ENCODE data around the gene ACAP3. TPM values are rescaled to one million over a fixed set of nuclear protein-coding genes. Genes with fewer than 3 reads are reported as not detected.
A peak's percentile ranks its signal among the peaks of the same experiment; 100 is the strongest.

ACAP3 gene
- total RNA-seq, 1 donor from 2014 or later: 93.9 TPM

GRCh38 chr1:1305300-1306069 lies 2.2 kb downstream of the ACAP3 start:
- H3K27ac Mint-ChIP-seq: peak overlapping the region; percentile 93
- H3K4me1 Mint-ChIP-seq (ENCODE audit: unreplicated experiment): peaks cover 15% of the 10 kb centered on the region
- peak overlapping the region; percentile 91 for H3K4me3 Mint-ChIP-seq
- TF ChIP-seq, protein P1, sequence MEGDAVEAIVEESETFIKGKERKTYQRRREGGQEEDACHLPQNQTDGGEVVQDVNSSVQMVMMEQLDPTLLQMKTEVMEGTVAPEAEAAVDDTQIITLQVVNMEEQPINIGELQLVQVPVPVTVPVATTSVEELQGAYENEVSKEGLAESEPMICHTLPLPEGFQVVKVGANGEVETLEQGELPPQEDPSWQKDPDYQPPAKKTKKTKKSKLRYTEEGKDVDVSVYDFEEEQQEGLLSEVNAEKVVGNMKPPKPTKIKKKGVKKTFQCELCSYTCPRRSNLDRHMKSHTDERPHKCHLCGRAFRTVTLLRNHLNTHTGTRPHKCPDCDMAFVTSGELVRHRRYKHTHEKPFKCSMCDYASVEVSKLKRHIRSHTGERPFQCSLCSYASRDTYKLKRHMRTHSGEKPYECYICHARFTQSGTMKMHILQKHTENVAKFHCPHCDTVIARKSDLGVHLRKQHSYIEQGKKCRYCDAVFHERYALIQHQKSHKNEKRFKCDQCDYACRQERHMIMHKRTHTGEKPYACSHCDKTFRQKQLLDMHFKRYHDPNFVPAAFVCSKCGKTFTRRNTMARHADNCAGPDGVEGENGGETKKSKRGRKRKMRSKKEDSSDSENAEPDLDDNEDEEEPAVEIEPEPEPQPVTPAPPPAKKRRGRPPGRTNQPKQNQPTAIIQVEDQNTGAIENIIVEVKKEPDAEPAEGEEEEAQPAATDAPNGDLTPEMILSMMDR (conservative IDR thresholded peaks at IDR 0.05): no peak
- H3K27me3 Mint-ChIP-seq: no peaks in the 10 kb centered on the region
- DNase-seq (ENCODE audit: extremely low spot score, unreplicated experiment): no peak
- no peaks in the 10 kb centered on the region for H3K9me3 Mint-ChIP-seq
- H3K36me3 Mint-ChIP-seq: no peaks in the 10 kb centered on the region

DNA sequence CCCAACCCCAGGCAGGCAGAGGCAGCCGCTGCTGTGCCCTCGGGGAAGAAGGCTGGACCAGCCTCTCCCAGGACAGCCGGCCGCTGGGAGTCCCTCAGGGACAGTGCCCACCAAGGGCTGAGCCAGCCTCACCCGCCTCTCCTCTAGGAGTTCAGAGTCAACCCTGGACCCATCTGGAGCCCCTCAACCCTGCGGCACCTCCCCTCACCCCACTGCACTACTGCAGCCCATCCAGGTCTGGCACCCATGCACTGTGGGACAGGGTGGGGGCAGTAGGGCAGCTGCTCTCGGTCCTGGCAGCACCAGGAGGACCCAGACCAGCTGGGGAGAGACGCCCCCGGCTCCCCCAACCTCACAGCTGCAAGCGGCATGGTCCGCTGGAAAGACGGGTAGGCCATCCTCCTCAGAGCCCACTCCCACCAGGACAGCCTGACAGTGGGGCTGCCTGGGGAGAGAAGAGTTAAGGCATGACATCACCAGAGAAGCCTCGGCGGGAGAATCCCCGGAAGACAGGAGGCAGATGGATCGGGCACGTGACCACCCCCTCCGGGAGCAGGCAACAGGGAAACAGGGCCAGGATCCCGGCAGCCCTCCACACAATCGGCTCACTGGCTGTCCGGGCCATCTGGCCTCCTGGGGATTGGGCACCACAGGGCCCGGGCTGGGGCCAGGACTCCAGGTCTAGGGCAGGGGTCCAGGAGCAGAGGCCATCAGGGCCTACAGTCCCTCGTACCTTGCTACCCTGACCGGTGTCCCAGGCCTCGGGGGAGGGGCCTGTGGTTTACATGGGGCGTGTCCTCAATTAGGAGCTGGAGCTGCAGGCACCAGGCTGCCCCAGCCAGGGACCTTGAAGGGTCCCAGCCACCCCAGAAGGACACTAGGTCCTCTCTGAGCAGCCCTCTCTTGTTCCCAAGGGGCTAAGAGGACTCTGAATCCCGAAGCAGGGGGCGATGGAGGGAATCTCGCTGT lies 3.1 kb downstream of the ACAP3 start:
- Mint-ChIP-seq H3K27ac (peak overlapping the region; percentile 83), H3K9me3 (no peaks in the 10 kb centered on the region), H3K36me3 (no peaks in the 10 kb centered on the region), H3K4me1 (ENCODE audit: unreplicated experiment) (peaks cover 15% of the 10 kb centered on the region), H3K27me3 (no peaks in the 10 kb centered on the region), H3K4me3 (peak overlapping the region; percentile 79)
- DNase-seq (ENCODE audit: extremely low spot score, unreplicated experiment): no peak
- TF ChIP-seq, protein P1 (conservative IDR thresholded peaks at IDR 0.05): no peak

DNA sequence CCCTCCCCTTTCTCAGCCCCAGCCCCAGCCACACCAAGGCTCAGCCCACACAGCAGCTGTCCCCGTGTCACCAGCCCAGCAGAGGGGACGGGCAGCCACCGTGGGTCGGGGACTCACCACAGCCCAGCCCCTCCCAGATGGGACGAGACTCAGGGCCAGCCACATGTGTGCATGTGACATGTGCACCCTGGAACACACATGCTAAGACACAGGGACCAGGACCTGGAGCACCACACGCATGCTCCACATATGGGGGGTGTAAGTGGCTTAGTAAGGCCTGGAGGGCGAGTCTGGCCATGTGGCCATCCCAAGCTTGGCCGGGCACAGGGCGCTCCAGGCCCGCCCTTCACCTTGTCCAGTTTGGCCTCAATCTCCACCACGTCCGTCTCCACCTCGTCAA lies 4.0 kb downstream of the ACAP3 start:
- no peaks in the 10 kb centered on the region for H3K27me3 Mint-ChIP-seq
- DNase-seq (ENCODE audit: extremely low spot score, unreplicated experiment): no peak
- no peak overlapping the region for H3K4me3 Mint-ChIP-seq
- TF ChIP-seq, protein P1 (conservative IDR thresholded peaks at IDR 0.05): no peak
- no peaks in the 10 kb centered on the region for H3K9me3 Mint-ChIP-seq
- no peak overlapping the region for H3K27ac Mint-ChIP-seq
- H3K4me1 Mint-ChIP-seq (ENCODE audit: unreplicated experiment): peaks cover 15% of the 10 kb centered on the region
- no peaks in the 10 kb centered on the region for H3K36me3 Mint-ChIP-seq

GRCh38 chr1:1302951-1303509 lies 4.7 kb downstream of the ACAP3 start:
- TF ChIP-seq, protein P1 (conservative IDR thresholded peaks at IDR 0.05): no peak
- Mint-ChIP-seq H3K9me3 (no peaks in the 10 kb centered on the region), H3K27me3 (no peaks in the 10 kb centered on the region), H3K4me1 (ENCODE audit: unreplicated experiment) (peaks cover 15% of the 10 kb centered on the region), H3K4me3 (no peak overlapping the region), H3K27ac (no peak overlapping the region), H3K36me3 (no peaks in the 10 kb centered on the region)
- no peak for DNase-seq (ENCODE audit: extremely low spot score, unreplicated experiment)

DNA sequence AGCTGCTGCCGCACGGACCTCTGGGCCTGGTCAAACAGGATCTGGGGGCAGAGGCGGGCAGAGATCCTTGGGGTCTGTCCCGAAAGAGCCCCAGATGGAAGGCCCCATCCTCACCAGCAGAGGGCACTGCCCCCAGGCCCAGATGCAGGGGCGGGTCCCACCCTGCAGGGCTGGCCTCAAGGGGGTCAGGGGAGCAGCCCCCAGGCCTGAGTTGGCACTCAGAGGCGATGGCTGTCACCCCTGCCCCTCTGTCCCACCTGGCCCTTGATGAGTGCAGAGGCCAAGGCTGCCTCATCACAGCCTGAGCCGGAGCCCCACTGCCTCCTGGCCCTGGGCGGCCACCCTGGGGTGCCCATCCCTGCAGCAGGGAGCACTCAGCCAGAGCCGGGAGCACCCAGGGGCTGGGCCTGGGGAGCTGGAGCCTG lies 5.7 kb downstream of the ACAP3 start:
- H3K36me3 Mint-ChIP-seq: no peaks in the 10 kb centered on the region
- H3K4me1 Mint-ChIP-seq (ENCODE audit: unreplicated experiment): peaks cover 15% of the 10 kb centered on the region
- H3K27me3 Mint-ChIP-seq: no peaks in the 10 kb centered on the region
- H3K4me3 Mint-ChIP-seq: no peak overlapping the region
- H3K27ac Mint-ChIP-seq: no peak overlapping the region
- no peak for DNase-seq (ENCODE audit: extremely low spot score, unreplicated experiment)
- no peaks in the 10 kb centered on the region for H3K9me3 Mint-ChIP-seq
- TF ChIP-seq, protein P1 (conservative IDR thresholded peaks at IDR 0.05): peak; percentile 67
